GM12878 (cell line): ENCODE results near the gene SRXN1. TPM values are rescaled to one million over a fixed set of nuclear protein-coding genes. Genes with fewer than 3 reads are reported as not detected.

ENCODE experiments used
- ATAC-seq: fragments of 200-7000 bp; cut with Tn5 transposase; 3 replicates; pipeline ENCODE4 v1.9.1; 2020; ENCODE audit warnings: mild to moderate bottlenecking, moderate library complexity
- BruUV-seq: library from RNA; stranded (reverse); fragments of 400-500 nt; replicated peaks from 2 replicates; lab custom pipeline; 2021; lab: Mats Ljungman, UMichigan
- CTCF ChIA-PET: fragments of 300-600 bp; sonication (Branson Sonifier 250); formaldehyde crosslinking; extraction: SDS; loops from one replicate; lab custom pipeline; 2021; ENCODE audit warnings: inconsistent platforms; lab: Yijun Ruan, JAX
- POLR2A ChIA-PET: fragments of 350-600 bp; formaldehyde crosslinking; extraction: SDS; loops from one replicate; lab custom pipeline; 2021; ENCODE audit warnings: inconsistent platforms; lab: Charles Lee
- RAD21 ChIA-PET: fragments of 300-600 bp; sonication (Branson Sonifier 250); formaldehyde crosslinking; loops from one replicate; lab custom pipeline; 2023; ENCODE audit warnings: antibody characterized with exemption; ENCODE audit not compliant: unreplicated experiment; lab: Charles Lee
- SMC1A ChIA-PET: fragments of 300-600 bp; sonication (Branson Sonifier 250); formaldehyde crosslinking; loops from one replicate; lab custom pipeline; 2023; ENCODE audit not compliant: unreplicated experiment, uncharacterized antibody; lab: Charles Lee
- DNase-seq: peaks from one replicate; pipeline ENCODE4 v3.0.0-alpha.2; 2011; ENCODE audit warnings: low read depth, low spot score
- FAIRE-seq: peaks from 3 replicates; lab custom pipeline; 2011; peaks lifted over from hg19 to GRCh38; lab: Jason Lieb, UNC
- H2AFZ ChIP-seq: 2 replicates; pipeline ENCODE4 v1.6.0; 2011; ENCODE audit warnings: low read depth, low read length, control low read depth; ENCODE audit not compliant: control insufficient read depth
- H3K27ac ChIP-seq: 2 replicates; pipeline ENCODE4 v1.5.1; 2011; ENCODE audit warnings: control low read depth; ENCODE audit not compliant: control insufficient read depth, insufficient read depth
- H3K27me3 ChIP-seq, 2 experiments: replicated peaks in 1 of 2; 2 replicates each; pipeline versions ENCODE4 v1.6.0 to v1.6.1; 2011; ENCODE audit warnings: low read length in 1 of 2; ENCODE audit not compliant: control insufficient read depth in 2 of 2, insufficient read depth in 2 of 2
- H3K36me3 ChIP-seq, 2 experiments: 2 replicates each; pipeline ENCODE4 v1.5.1; 2011; ENCODE audit warnings: low read length in 1 of 2; ENCODE audit not compliant: control insufficient read depth in 2 of 2, insufficient read depth in 2 of 2
- H3K4me1 ChIP-seq: 2 replicates; pipeline ENCODE4 v1.6.1; 2011; ENCODE audit warnings: mild to moderate bottlenecking, low read length, moderate library complexity, mixed read lengths; ENCODE audit not compliant: control insufficient read depth, insufficient read depth
- H3K4me2 ChIP-seq: 2 replicates; pipeline ENCODE4 v1.6.0; 2011; ENCODE audit warnings: control low read depth; ENCODE audit not compliant: control insufficient read depth, insufficient read depth
- H3K4me3 ChIP-seq: fragments of 200-600 bp; sonication (generic); 2 replicates; pipeline ENCODE4 v1.5.1; 2016
- H3K79me2 ChIP-seq: 2 replicates; pipeline ENCODE4 v1.6.0; 2011; ENCODE audit warnings: low read length; ENCODE audit not compliant: control insufficient read depth, insufficient read depth
- H3K9ac ChIP-seq: 2 replicates; pipeline ENCODE4 v1.8.0; 2011; ENCODE audit warnings: low read length, control low read depth, mixed read lengths; ENCODE audit not compliant: control insufficient read depth, insufficient read depth
- H3K9me3 ChIP-seq: replicated peaks from 3 replicates; pipeline ENCODE4 v1.5.1; 2011; ENCODE audit warnings: mild to moderate bottlenecking, low read length; ENCODE audit not compliant: control insufficient read depth, insufficient read depth
- H4K20me1 ChIP-seq: 2 replicates; pipeline ENCODE4 v1.6.0; 2011; ENCODE audit not compliant: control insufficient read depth, insufficient read depth
- BCL3 ChIP-seq: IDR thresholded peaks from 2 replicates; pipeline ENCODE4 v1.6.1; 2011; ENCODE audit warnings: borderline replicate concordance, low read depth, mild to moderate bottlenecking, moderate library complexity, low read length; ENCODE audit not compliant: insufficient read depth, poor library complexity, severe bottlenecking
- IKZF2 ChIP-seq, 2 experiments: fragments of 450-650 bp; IDR thresholded peaks; 2 replicates each; pipeline ENCODE4 v1.6.1; 2017; ENCODE audit warnings: mild to moderate bottlenecking in 2 of 2, moderate library complexity in 2 of 2
- MEF2A ChIP-seq: IDR thresholded peaks from 2 replicates; pipeline ENCODE4 v1.6.1; 2011; ENCODE audit warnings: low read depth, mild to moderate bottlenecking, low read length, moderate library complexity; ENCODE audit not compliant: insufficient read depth
- MXI1 ChIP-seq: fragments of 150-350 bp; IDR thresholded peaks from 2 replicates; pipeline ENCODE4 v1.6.1; 2011; ENCODE audit warnings: low read depth, mild to moderate bottlenecking, inconsistent platforms, low read length, improper control_type of control experiment
- PAX8 ChIP-seq: fragments of 450-650 bp; IDR thresholded peaks from 2 replicates; pipeline ENCODE4 v1.6.1; 2017; ENCODE audit warnings: mild to moderate bottlenecking, moderate library complexity
- POLR2A ChIP-seq: IDR thresholded peaks from 2 replicates; pipeline ENCODE4 v1.6.1; 2011; ENCODE audit warnings: low read depth, mild to moderate bottlenecking, low read length
- RCOR1 ChIP-seq: conservative IDR thresholded peaks from 2 replicates; pipeline ENCODE4 v1.6.1; 2012; ENCODE audit warnings: low read depth, low read length, improper control_type of control experiment
- SMAD1 ChIP-seq: fragments of 450-650 bp; IDR thresholded peaks from 2 replicates; pipeline ENCODE4 v1.6.1; 2018; ENCODE audit warnings: mild to moderate bottlenecking, low read depth; ENCODE audit not compliant: partially characterized antibody
- TCF3 ChIP-seq: IDR thresholded peaks from 2 replicates; pipeline ENCODE4 v1.6.1; 2012; ENCODE audit warnings: low read depth, mild to moderate bottlenecking, low read length, borderline replicate concordance; ENCODE audit not compliant: insufficient read depth
- ZBTB11 ChIP-seq: fragments of 450-650 bp; formaldehyde crosslinking; IDR thresholded peaks from 2 replicates; pipeline ENCODE4 v1.5.0; 2022; ENCODE audit warnings: mild to moderate bottlenecking, missing genetic modification characterization
- ZBTB4 ChIP-seq: fragments of 450-650 bp; formaldehyde crosslinking; IDR thresholded peaks from 2 replicates; pipeline ENCODE4 v1.4.0; 2022; ENCODE audit warnings: mild to moderate bottlenecking, moderate library complexity
- ZNF622 ChIP-seq: fragments of 450-650 bp; IDR thresholded peaks from 2 replicates; pipeline ENCODE4 v1.6.1; 2017; ENCODE audit warnings: mild to moderate bottlenecking, inconsistent platforms
- WGBS: methylation state at CpG from one replicate; pipeline ENCODE4 v1.1.6; 2016; ENCODE audit warnings: low lambda C conversion rate; ENCODE audit not compliant: insufficient replicate concordance, insufficient coverage; ENCODE audit errors: missing lambda C conversion rate; 5-methylcytosine and 5-hydroxymethylcytosine counted together
- in situ Hi-C: fragments of 300-500 bp; cut with MboI; formaldehyde crosslinking; loops from 9 replicates; pipeline ENCODE4 v1.14.3; 2018; ENCODE audit warnings: mixed read lengths
- intact Hi-C: fragments of 100-400 bp; cut with micrococcal nuclease; formaldehyde crosslinking; loops from one replicate; pipeline ENCODE4 v1.14.2; 2022; ENCODE audit not compliant: unreplicated experiment
- polyA plus RNA-seq, 11 experiments: library from polyadenylated mRNA; depleted of rRNA in 4 of 11; unstranded in 6 of 11; stranded (reverse) in 5 of 11; fragments of >200 nt; fragmentation: Nextera tagmentation in 4 of 11; fragmentation: Illumina TruSeq in 1 of 11; extraction: Ambion mirVana in 4 of 11; extraction: Trizol in 1 of 11; gene quantifications; 1 replicate in 1 of 11; 2 replicates in 10 of 11; pipeline versions ENCODE4 v1.2.1 to v1.2.3, GENCODE V29; 2011 to 2016; ENCODE audit warnings: inconsistent platforms in 2 of 11, missing spikeins in 2 of 11, low read depth in 1 of 11
- total RNA-seq, 4 experiments: library from RNA; depleted of rRNA in 3 of 4; stranded (reverse); fragments of >200 nt in 3 of 4; fragmentation: Illumina TruSeq in 1 of 4; extraction: Trizol in 1 of 4; gene quantifications; 2 replicates each; pipeline versions ENCODE4 v1.2.1 to v1.2.3, GENCODE V29; 2013 to 2021
- TF ChIP-seq, protein P1 (sequence below): fragments of 450-650 bp; IDR thresholded peaks from 2 replicates; pipeline ENCODE4 v1.6.1; 2016; ENCODE audit warnings: mild to moderate bottlenecking

Gene SRXN1
- total and polyA plus RNA-seq, 10 of the 15 experiments (the other 5 are each of a cell fraction or from before 2014, with no cell fraction given), result 4.1 to 20.5 (median 15.6) TPM

DNA sequence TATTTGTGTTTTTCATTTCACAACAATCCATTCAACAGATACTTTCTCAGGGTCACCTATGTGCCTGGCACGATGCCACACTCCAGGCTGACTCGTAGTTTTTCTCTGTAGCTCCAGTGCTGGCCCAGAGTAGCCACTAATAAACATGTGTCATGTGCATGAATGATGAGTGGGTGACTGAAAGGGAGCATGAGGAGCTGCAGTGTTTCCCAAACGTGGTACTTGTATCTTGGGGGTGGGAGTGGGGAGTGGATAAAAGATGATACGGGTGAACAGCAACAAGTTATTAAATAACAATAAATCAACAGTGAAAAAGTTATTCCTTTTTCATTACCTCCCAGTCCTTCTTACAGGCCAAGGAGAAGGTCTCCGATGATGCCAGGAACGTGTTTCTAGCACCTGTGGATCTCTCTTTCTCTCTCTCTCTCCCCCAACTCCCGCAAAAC, 17.1 kb downstream of the SRXN1 start (continued):
- no peak for TF ChIP-seq ZBTB4 (CRISPR knock-in tag)
- no peak for TF ChIP-seq POLR2A
- TF ChIP-seq SMAD1, result no peak
- TF ChIP-seq ZNF622, result no peak
- no peak for TF ChIP-seq PAX8
- no peak for TF ChIP-seq RCOR1
- TF ChIP-seq TCF3, result no peak

DNA sequence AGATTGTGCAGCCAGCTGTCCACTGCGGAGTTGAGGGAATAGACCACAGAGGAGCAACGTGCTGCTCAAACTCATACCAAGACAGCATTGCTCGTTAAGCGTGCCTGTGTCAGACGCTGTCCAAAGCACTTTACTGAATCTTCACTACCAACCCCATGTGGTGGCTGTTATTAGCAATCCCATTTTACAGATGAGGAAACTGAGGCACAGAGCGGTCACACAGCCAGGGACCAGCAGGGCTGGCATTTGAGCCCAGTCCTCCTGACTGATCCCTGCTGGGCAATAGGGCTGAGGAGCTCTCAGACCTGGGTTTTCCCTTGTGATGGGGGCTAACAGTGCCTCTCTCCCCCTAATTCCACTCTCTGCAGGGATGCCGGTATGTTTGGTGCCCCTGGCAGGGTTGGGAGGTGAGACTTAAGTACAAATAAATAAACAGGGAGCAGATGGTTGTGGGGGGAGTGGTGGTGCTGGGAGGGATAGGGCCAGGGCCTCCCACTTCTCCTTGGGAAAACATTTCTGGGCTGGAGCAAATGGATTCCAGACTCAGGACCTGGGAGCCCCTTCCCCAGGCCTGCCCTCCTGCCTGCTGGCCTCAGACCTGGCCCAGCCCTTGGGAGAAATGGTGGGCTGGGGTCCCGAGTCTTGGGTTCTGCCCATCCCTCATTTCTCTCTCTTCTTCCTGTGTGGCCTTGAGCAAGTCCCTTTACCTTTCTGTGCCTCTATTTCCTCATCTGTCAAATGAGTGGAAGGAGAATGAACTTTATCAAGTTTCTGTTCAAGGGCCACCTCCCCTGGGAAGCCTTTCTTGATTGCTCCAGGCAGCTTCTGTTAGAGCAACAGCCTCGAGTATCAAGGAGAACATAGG, 17.7 kb downstream of the SRXN1 start:
- ChIA-PET RAD21 (no interaction called here), SMC1A (no interaction called here), POLR2A (no interaction called here), CTCF (no interaction called here)
- no TSS peak for BruUV-seq
- Histone ChIP-seq H3K27ac (no peak overlapping the region), H2AFZ (no peak overlapping the region), H3K9me3 (no peaks in the 10 kb centered on the region), H3K4me1 (no peaks in the 10 kb centered on the region), H3K4me2 (no peak overlapping the region), H3K9ac (no peak overlapping the region), H3K79me2 (no peaks in the 10 kb centered on the region), H3K27me3 (peaks cover 0 to 2% of the 10 kb centered on the region in 2 experiments; a peak in 2 of 4 replicates), H3K4me3 (no peak overlapping the region), H4K20me1 (no peaks in the 10 kb centered on the region), H3K36me3 (no peaks in the 10 kb centered on the region)
- intact Hi-C loops, result no loop called here
- ATAC-seq, result no peak
- no peak for DNase-seq
- 10% methylated on average over 9 of the region's 9 CpGs for WGBS
- in situ Hi-C loops, result no loop called here
- FAIRE-seq, result no peak
- TF ChIP-seq, protein P1, sequence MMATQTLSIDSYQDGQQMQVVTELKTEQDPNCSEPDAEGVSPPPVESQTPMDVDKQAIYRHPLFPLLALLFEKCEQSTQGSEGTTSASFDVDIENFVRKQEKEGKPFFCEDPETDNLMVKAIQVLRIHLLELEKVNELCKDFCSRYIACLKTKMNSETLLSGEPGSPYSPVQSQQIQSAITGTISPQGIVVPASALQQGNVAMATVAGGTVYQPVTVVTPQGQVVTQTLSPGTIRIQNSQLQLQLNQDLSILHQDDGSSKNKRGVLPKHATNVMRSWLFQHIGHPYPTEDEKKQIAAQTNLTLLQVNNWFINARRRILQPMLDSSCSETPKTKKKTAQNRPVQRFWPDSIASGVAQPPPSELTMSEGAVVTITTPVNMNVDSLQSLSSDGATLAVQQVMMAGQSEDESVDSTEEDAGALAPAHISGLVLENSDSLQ, result no peak
- no peak for TF ChIP-seq MEF2A
- no peak for TF ChIP-seq BCL3
- no peak for TF ChIP-seq ZBTB11 (CRISPR knock-in tag)
- TF ChIP-seq MXI1, result no peak
- TF ChIP-seq IKZF2 (IDR thresholded peaks at IDR 0.05), result no peak
